ENCODE results near the gene PARVA.

DNA sequence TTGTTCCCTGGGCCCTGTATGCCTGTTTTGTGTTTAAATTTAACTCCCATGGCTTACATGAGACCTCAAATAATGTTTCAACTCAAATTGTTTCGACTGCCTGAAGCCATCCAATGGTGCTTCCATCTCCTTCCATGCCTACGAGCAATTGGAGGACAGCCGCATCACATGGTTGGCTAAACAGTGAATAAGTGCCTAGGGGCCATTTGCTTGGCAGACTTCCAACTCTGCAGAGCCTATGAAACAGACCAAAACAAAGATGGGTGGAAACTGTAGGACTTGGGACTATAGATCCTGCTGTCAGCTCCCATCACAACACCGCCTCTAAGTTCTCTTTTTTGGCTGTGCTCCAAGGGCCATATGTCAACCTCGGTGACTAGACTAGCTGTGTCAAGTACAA, 84.1 kb downstream of the PARVA start:
- TF ChIP-seq, protein P1, sequence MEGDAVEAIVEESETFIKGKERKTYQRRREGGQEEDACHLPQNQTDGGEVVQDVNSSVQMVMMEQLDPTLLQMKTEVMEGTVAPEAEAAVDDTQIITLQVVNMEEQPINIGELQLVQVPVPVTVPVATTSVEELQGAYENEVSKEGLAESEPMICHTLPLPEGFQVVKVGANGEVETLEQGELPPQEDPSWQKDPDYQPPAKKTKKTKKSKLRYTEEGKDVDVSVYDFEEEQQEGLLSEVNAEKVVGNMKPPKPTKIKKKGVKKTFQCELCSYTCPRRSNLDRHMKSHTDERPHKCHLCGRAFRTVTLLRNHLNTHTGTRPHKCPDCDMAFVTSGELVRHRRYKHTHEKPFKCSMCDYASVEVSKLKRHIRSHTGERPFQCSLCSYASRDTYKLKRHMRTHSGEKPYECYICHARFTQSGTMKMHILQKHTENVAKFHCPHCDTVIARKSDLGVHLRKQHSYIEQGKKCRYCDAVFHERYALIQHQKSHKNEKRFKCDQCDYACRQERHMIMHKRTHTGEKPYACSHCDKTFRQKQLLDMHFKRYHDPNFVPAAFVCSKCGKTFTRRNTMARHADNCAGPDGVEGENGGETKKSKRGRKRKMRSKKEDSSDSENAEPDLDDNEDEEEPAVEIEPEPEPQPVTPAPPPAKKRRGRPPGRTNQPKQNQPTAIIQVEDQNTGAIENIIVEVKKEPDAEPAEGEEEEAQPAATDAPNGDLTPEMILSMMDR (conservative IDR thresholded peaks at IDR 0.05 in 1 of 2, IDR thresholded peaks at IDR 0.05 in 1 of 2; ENCODE audit: low read depth in 1 of 2, low read length in 2 of 2) = no peak
- no peak for TF ChIP-seq EZH2 (IDR thresholded peaks at IDR 0.05; ENCODE audit: low read length, missing control alignments)
